Right renal cortex interstitium (tissue), 3 donors: Measurements from ENCODE around the gene SDR39U1. TPM values are rescaled to one million over a fixed set of nuclear protein-coding genes. Genes with fewer than 3 reads are reported as not detected.

ENCODE experiments used
- DNase-seq, 3 donors: peaks; one replicate each; pipeline ENCODE4 v3.0.0-alpha.2; 2013; ENCODE audit warnings: low read depth in 3 of 3, low spot score in 2 of 3
- polyA plus RNA-seq, 3 donors: library from polyadenylated mRNA; unstranded; fragments of 120-200 nt; gene quantifications; one replicate each; pipeline ENCODE4 v1.2.1, GENCODE V29; 2013; ENCODE audit not compliant: insufficient read length in 3 of 3

Gene SDR39U1
- polyA plus RNA-seq, 3 donors: 49.7 to 54.8 (median 51.9) TPM

- no peak for DNase-seq
Observed at GRCh38 chr14:24392325-24393091, 50.1 kb downstream of the SDR39U1 start.

- no peak for DNase-seq
Observed at GRCh38 chr14:24390701-24391468, 51.7 kb downstream of the SDR39U1 start.

Other genes starting within 250 kb of the SDR39U1 start
- 10 to 100 TPM; 36.9 to 40.9 (median 39.0) TPM for gene TM9SF1, start 247.3 kb downstream of the SDR39U1 start, polyA plus RNA-seq
- 1 to 10 TPM; 3.2 to 4.1 (median 4.0) TPM for gene TSSK4, start 237.1 kb downstream of the SDR39U1 start, polyA plus RNA-seq
- 10 to 100 TPM; 50.7 to 61.2 (median 55.7) TPM for gene CHMP4A, start 229.3 kb downstream of the SDR39U1 start, polyA plus RNA-seq
- gene MDP1, start 226.7 kb downstream of the SDR39U1 start, polyA plus RNA-seq: 10 to 100 TPM; 10.2 to 12.9 (median 12.5) TPM
- 100 to 1,000 TPM; 253 to 284 (median 266) TPM for gene NEDD8, start 210.4 kb downstream of the SDR39U1 start, polyA plus RNA-seq
- gene GMPR2, start 209.8 kb downstream of the SDR39U1 start, polyA plus RNA-seq: 100 to 1,000 TPM; 105 to 133 (median 125) TPM
- gene TINF2, start 200.2 kb downstream of the SDR39U1 start, polyA plus RNA-seq: 10 to 100 TPM; 64.3 to 71.3 (median 67.3) TPM
- gene TGM1, start 179.6 kb downstream of the SDR39U1 start, polyA plus RNA-seq: 1 to 10 TPM; 1.2 to 1.9 (median 1.2) TPM
- gene RABGGTA, start 171.2 kb downstream of the SDR39U1 start, polyA plus RNA-seq: 10 to 100 TPM; 18.2 to 19.0 (median 18.5) TPM
- 10 to 100 TPM; 38.6 to 45.5 (median 42.6) TPM for gene DHRS1, start 143.0 kb downstream of the SDR39U1 start, polyA plus RNA-seq
- 10 to 100 TPM; 26.2 to 26.6 (median 26.4) TPM for gene NOP9, start 142.9 kb downstream of the SDR39U1 start, polyA plus RNA-seq
- 10 to 100 TPM; 28.5 to 29.4 (median 28.9) TPM for gene CIDEB, start 134.8 kb downstream of the SDR39U1 start, polyA plus RNA-seq
- gene LTB4R2, start 132.6 kb downstream of the SDR39U1 start, polyA plus RNA-seq: 1 to 10 TPM; 1.8 to 2.2 (median 1.9) TPM
- 1 to 10 TPM; 2.4 to 2.9 (median 2.9) TPM for gene LTB4R, start 131.3 kb downstream of the SDR39U1 start, polyA plus RNA-seq
- 10 to 100 TPM; 12.8 to 23.7 (median 17.2) TPM for gene ADCY4, start 107.7 kb downstream of the SDR39U1 start, polyA plus RNA-seq
- gene RIPK3, start 102.8 kb downstream of the SDR39U1 start, polyA plus RNA-seq: 1 to 10 TPM; 2.3 to 3.6 (median 3.1) TPM
- gene NFATC4, start 74.6 kb downstream of the SDR39U1 start, polyA plus RNA-seq: 10 to 100 TPM; 45.0 to 50.5 (median 49.7) TPM
- 10 to 100 TPM; 40.3 to 47.7 (median 40.4) TPM for gene NYNRIN, start 43.8 kb downstream of the SDR39U1 start, polyA plus RNA-seq
- gene CBLN3, start 13.1 kb downstream of the SDR39U1 start, polyA plus RNA-seq: 1 to 10 TPM; 2.2 to 3.0 (median 2.6) TPM
- 10 to 100 TPM; 41.0 to 42.4 (median 41.1) TPM for gene KHNYN, start 12.8 kb downstream of the SDR39U1 start, polyA plus RNA-seq
- under 1 TPM in 2 of 3 donors, not detected in 1; 0.26 to 0.38 TPM for gene CMA1, start 65.5 kb upstream of the SDR39U1 start, polyA plus RNA-seq
- gene CTSG, start 133.5 kb upstream of the SDR39U1 start, polyA plus RNA-seq: under 1 TPM; 0.18 to 0.93 (median 0.42) TPM
- under 1 TPM in 2 of 3 donors, not detected in 1; 0.21 to 0.24 TPM for gene GZMH, start 166.9 kb upstream of the SDR39U1 start, polyA plus RNA-seq
- under 1 TPM; 0.36 to 0.79 (median 0.42) TPM for gene GZMB, start 191.4 kb upstream of the SDR39U1 start, polyA plus RNA-seq